AG04450 (cell line): Measurements from ENCODE around the gene CALHM5. TPM values are rescaled to one million over a fixed set of nuclear protein-coding genes. Genes with fewer than 3 reads are reported as not detected.

Source experiments
- CTCF ChIA-PET: fragments of 300-600, 350-600 bp; formaldehyde crosslinking; extraction: SDS; loops from one replicate; lab custom pipeline; 2022; ENCODE audit warnings: antibody characterized with exemption, inconsistent platforms; lab: Charles Lee
- POLR2A ChIA-PET: fragments of 350-600 bp; formaldehyde crosslinking; extraction: SDS; loops from one replicate; lab custom pipeline; 2021; ENCODE audit warnings: antibody characterized with exemption, inconsistent platforms; lab: Yijun Ruan, JAX
- DNase-seq: peaks from one replicate; pipeline ENCODE4 v3.0.0-alpha.2; 2011; ENCODE audit warnings: low read depth, low spot score
- H3K27ac ChIP-seq: one replicate; pipeline ENCODE4 v1.5.1; 2012; ENCODE audit warnings: low read depth, low read length, control low read depth
- H3K27me3 ChIP-seq: one replicate; pipeline ENCODE4 v1.6.0; 2012; ENCODE audit warnings: low read length; ENCODE audit not compliant: control insufficient read depth, insufficient read depth
- H3K4me3 ChIP-seq: 2 replicates; pipeline ENCODE4 v1.5.1; 2011; ENCODE audit warnings: mild to moderate bottlenecking, low read depth, low read length, control low read depth
- H3K9me3 ChIP-seq: 2 replicates; pipeline ENCODE4 v1.5.1; 2012; ENCODE audit warnings: low read length; ENCODE audit not compliant: control insufficient read depth, insufficient read depth
- polyA plus RNA-seq: library from polyadenylated mRNA; depleted of rRNA; stranded (reverse); fragments of >200 nt; gene quantifications from 2 replicates; pipeline ENCODE4 v1.2.3, GENCODE V29; 2011
- TF ChIP-seq, protein P1 (sequence below): IDR thresholded peaks from 2 replicates; pipeline ENCODE4 v1.5.1; 2011; ENCODE audit warnings: low read depth, low read length, control low read depth, inconsistent platforms

Gene CALHM5
- polyA plus RNA-seq, 1 experiment = 7.7 TPM

DNA sequence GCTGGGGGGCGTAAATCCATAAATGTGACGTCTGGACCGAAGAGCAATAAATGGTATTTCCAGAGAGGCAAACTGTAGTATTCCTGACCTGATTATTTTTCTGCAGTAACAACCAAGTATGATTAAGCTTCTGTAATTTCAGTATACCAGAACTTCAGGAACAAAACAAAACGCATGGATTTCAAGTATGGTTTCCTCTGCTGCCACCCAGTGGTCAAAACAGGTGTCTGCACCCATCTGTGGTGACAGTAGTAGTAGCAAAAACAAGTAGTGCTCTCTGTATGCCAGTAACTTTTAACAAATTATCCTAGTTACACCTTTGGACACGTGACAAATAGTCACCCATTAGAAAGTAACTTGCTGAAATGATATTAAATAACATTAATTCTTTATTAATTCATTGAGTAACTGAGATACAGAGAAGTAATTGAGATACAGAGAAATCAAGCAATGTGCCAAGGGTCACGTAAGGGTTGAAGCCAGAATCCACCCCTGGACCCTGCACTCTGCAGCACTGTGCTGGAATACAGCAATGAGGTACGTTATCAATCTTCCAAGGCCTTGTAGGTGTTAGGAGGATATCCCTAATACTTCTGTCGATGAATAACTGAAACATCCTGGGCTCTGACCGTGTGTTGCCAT lies 50.1 kb downstream of the CALHM5 start:
- DNase-seq = peak; percentile 51
- Histone ChIP-seq H3K27me3 (no peaks in the 10 kb centered on the region), H3K4me3 (no peak overlapping the region), H3K9me3 (no peaks in the 10 kb centered on the region), H3K27ac (no peak overlapping the region)
- POLR2A ChIA-PET = no interaction called here
- CTCF ChIA-PET = interaction anchor here (0.6 to 8.7 kb wide), 54 partner anchors 9 to 444 kb away, joined by 3 to 160 read pairs (median 5); partner anchors contain the start of genes CALHM5, DSE, RSPH4A and RWDD1
- TF ChIP-seq, protein P1, sequence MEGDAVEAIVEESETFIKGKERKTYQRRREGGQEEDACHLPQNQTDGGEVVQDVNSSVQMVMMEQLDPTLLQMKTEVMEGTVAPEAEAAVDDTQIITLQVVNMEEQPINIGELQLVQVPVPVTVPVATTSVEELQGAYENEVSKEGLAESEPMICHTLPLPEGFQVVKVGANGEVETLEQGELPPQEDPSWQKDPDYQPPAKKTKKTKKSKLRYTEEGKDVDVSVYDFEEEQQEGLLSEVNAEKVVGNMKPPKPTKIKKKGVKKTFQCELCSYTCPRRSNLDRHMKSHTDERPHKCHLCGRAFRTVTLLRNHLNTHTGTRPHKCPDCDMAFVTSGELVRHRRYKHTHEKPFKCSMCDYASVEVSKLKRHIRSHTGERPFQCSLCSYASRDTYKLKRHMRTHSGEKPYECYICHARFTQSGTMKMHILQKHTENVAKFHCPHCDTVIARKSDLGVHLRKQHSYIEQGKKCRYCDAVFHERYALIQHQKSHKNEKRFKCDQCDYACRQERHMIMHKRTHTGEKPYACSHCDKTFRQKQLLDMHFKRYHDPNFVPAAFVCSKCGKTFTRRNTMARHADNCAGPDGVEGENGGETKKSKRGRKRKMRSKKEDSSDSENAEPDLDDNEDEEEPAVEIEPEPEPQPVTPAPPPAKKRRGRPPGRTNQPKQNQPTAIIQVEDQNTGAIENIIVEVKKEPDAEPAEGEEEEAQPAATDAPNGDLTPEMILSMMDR = peak; percentile 91

DNA sequence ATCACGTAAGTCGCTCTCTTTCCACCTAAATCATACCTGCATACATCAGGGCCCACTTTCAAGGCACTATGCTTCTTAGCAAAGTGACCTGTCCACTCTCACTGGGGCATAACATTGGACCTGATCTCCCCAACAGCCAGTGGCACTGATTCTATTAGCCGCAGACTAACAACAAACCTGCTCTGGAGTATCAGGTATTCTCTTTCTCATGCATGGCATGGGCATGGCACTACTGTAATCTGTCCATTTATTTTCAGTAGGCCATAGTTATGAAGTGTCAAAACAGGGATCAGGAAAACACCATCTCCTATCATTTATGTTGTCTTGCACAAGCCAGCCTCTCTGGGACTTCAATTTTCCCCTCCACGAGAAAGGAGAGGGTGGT lies 50.6 kb downstream of the CALHM5 start:
- ChIA-PET POLR2A (no interaction called here), CTCF (interaction anchor here (0.8 to 5.4 kb wide), 14 partner anchors 11 to 344 kb away, joined by 3 to 102 read pairs (median 4); partner anchors contain the start of gene CALHM5)
- TF ChIP-seq, protein P1 = no peak
- Histone ChIP-seq H3K9me3 (no peaks in the 10 kb centered on the region), H3K27me3 (no peaks in the 10 kb centered on the region), H3K27ac (no peak overlapping the region), H3K4me3 (no peak overlapping the region)
- no peak for DNase-seq

DNA sequence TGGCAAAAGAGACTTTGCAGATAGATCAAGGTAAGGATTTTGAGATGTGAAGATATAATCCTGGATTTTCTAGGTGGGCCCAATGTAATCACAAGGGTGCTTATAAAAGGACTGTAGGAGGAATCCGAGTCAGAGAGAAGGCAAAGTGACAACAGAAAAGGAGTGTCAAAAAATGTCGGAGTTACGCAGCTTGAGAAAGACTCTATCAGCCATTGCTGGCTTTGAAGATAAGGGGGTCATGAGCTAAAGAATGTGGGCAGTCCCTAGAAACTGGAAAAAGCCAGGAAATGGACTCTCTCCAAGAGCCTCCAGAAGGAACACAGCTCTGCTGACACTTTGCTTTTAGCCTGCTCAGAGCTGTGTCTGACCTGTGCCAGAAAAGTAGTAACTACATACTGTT lies 51.2 kb downstream of the CALHM5 start:
- CTCF ChIA-PET = interaction anchor here (0.8 to 5.4 kb wide), 19 partner anchors 9 to 345 kb away, joined by 3 to 102 read pairs (median 4); partner anchors contain the start of genes CALHM5 and RWDD1
- H3K27ac ChIP-seq = no peak overlapping the region
- POLR2A ChIA-PET = interaction anchor here (0.6 kb wide), 1 partner anchor 343 kb away, joined by 11 read pairs; no protein-coding TSS in a partner anchor
- H3K9me3 ChIP-seq = no peaks in the 10 kb centered on the region
- no peak for DNase-seq
- no peak overlapping the region for H3K4me3 ChIP-seq
- H3K27me3 ChIP-seq = no peaks in the 10 kb centered on the region
- TF ChIP-seq, protein P1 = no peak

DNA sequence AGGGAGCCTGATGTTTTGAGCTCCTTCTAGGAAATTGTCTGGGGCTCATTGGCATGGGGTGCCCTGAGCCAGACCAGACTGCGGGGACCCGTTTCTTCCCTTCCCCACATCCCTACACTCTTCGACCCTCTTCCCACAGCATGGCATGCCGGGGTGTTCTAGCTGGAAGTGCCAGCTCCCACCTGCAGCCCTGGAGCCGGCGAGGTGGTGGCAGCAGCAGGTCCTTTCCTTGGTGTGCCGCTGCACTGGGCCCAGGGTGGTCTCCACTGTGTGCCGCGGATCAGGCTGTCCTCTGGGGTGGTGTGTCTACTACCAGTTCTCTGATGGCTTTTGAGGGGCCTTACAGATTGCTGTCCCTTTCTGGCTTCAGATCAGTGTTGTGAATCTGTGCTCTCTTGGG lies 52.4 kb downstream of the CALHM5 start:
- ChIA-PET POLR2A (interaction anchor here (1.6 kb wide), 1 partner anchor 284 kb away, joined by 4 read pairs; the partner anchor contains the start of gene TSPYL1), CTCF (interaction anchor here (0.7 to 5.4 kb wide), 10 partner anchors 8 to 351 kb away, joined by 3 to 102 read pairs (median 8); partner anchors contain the start of genes CALHM5 and RWDD1)
- no peak overlapping the region for H3K4me3 ChIP-seq
- H3K9me3 ChIP-seq = no peaks in the 10 kb centered on the region
- DNase-seq = no peak
- no peaks in the 10 kb centered on the region for H3K27me3 ChIP-seq
- TF ChIP-seq, protein P1 = no peak
- no peak overlapping the region for H3K27ac ChIP-seq

DNA sequence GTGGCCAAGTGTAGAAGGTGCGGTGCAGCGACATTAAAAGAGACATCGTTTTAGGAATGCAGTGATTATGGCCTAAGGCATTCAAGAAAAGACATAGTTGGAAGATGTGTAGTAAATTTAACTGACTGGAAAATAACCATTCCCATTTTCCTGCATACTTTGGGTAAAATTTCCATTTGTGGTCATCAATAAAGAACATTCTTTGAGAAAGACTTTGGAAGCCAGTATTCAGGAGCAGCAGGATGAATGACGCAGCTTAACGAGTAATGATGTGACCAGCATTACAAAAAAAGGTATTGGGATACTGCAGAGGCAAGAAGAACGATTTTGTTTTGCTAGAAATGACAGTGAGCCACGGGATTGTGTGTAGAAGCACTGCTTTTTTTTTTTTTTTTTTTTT lies 52.9 kb downstream of the CALHM5 start:
- ChIA-PET CTCF (interaction anchor here (0.7 to 5.4 kb wide), 6 partner anchors 8 to 352 kb away, joined by 4 to 102 read pairs (median 46); partner anchors contain the start of gene RWDD1), POLR2A (interaction anchor here (1.6 kb wide), 1 partner anchor 284 kb away, joined by 4 read pairs; the partner anchor contains the start of gene TSPYL1)
- Histone ChIP-seq H3K27me3 (no peaks in the 10 kb centered on the region), H3K4me3 (no peak overlapping the region), H3K9me3 (no peaks in the 10 kb centered on the region), H3K27ac (no peak overlapping the region)
- TF ChIP-seq, protein P1 = no peak
- no peak for DNase-seq
